ENCODE data around the gene PPFIBP1.
"Not testable (repeated sequence)": the region's sequence is repeated elsewhere in the genome, so short reads cannot be mapped to it uniquely, and the experiment has no call there.

Gene PPFIBP1

DNA sequence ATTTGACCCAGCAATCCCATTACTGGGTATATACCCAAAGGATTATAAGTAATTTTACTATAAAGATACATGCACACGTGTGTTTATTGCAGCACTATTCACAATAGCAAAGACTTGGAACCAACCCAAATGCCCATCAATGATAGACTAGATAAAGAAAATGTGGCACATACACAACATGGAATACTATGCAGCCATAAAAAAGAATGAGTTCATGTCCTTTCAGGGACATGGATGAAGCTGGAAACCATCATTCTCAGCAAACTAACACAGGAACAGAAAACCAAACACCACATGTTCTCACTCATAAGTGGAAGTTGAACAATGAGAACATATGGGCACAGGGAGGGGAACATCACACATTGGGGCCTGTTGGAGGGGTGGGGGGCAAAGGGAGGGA, 20.9 kb downstream of the PPFIBP1 start:
- DNase-seq, result not testable (repeated sequence)

DNA sequence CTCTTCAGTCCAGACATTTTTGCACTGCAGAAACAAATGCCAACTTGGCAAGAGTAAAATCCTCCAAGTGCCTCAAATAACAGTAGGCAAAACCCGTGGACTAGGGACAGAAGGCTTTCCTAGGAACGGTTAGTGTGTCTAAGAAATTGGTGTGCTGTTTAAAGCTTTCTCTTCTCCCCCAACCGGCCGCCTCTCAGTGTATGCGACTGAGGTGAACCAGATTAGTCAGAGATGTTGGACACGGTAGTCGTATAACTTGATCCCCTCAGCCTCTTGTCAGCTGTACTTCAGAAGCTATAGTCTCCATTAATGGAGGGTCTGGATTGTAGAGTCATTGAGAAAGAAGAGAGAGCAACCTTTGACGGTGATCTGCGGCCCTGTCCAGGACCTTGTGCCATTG, 21.7 kb downstream of the PPFIBP1 start:
- no peak for DNase-seq

DNA sequence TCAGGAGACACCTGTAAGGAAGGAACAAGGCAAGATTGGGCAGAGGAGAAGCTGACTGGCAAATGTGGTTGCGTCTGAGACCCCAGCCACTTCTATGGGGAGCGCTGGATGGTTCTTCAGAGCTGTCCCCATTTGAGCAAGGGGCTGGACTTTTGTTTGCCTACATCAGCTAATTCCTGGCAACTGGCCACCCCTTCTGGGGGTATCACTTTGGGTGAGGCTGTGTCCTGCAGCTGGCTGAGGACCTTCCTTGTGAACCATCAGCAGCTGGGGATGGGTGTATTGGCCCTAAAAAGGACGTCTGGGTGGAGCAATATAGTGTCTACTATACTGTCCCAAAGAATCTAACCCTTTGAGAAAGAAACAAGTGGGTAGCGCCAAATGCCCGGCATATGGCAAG, 23.6 kb downstream of the PPFIBP1 start:
- DNase-seq, result no peak

DNA sequence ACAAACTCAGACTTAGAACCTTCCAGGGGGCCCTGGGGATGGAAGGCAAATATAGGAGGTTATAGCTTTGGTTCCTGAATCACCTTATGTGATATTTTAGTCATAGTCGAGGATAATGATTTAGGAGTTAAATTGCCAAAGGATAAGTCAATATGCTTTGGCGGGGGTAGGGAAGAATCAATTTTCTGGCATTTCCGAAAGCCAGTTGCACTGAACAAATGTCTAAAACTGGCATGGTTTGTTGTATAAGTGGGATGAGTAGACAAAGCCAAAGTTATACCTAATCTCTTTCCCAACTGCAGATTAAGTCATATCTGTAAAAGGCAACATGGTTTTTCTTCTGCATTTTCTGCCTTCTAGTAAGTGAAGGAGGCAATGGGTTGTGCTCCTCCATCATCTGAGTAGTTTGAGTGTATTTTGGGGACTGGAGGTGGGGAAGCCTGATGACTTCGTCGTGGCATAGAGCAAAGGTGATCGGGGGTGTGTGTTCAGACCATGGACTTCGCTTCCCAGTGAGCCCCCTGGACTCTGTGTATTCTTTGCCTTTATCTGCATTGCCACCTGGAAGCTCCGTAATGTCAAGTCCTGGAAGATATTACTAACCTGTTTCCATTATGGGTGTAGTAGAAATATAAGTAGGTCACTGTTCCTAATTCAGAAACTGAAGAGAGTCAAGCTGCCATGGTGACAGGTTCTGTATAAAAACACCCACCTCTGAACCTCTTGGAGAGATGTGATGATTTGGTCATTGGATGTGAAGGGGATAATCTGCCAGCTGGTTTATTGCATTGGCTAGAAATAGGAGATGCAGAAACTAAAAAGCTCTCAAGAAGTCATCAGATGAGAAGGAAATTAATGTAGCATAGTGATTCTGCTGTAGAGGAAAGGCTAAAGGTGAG, 24.5 kb downstream of the PPFIBP1 start:
- no peak for DNase-seq

DNA sequence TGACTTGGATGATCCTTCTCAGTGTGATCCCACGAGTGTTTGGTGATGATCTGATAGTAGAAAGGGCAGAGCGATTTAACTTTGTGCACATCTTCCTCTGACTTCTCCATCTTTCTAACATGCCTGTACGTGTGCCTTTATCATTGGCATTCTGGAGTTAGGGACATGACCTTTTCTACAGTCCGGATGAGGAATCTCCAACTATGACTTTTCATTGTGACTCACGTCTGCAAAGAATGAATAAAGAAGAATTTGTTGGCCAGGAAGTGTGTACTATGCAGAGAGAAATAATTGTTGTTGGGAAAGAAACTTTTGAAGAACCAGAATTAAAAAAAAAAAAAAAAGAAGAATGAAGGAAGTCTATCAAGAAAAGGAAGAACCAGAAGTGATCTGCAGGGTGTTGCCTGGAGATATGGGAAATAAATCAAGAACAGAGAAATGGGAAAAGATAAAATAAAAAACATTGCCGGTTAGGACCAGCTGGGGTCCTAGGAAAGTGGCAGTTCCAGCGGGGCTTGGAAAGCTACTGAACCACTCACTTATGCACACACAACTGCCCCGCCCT, 25.3 kb downstream of the PPFIBP1 start:
- no peak for DNase-seq

DNA sequence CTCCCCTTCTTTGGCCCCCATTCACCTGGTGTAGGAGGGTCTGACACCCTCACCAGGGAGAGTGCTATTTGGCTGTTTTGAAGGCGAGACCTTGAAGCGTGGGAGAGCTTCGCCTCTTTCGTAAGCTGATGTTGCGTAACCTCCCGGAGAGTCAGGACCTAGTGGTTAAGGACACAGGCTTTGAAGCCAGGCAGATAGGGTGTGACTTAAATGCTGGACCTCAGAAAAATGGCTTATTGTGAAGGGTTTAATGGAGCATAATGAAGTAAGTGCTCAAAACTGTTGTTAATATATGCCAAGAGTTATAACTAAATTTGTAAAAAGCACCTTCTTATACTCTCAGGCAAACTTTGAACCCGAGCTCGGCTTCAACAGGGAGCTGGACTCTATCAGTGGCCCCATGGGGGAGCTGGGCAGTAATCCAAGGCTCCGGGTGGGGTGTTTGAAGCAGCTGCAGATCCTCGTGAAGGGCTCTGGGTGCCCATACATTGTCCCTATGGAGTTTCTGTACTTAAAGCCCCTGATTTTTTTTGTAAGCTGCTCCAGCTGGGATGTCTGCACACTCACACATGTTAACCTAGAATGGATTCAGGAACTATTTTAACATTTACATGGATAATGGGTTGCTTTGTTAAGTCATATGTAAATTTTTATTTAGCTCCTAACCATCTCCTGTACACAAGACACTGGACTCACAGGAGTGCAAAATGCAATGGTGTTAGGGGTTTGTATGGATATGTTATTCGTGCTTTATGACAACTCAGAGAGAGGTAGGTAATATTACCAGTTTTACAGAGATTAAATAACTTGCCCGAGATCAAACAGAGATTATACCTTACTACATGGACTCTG, 26.0 kb downstream of the PPFIBP1 start:
- no peak for DNase-seq

DNA sequence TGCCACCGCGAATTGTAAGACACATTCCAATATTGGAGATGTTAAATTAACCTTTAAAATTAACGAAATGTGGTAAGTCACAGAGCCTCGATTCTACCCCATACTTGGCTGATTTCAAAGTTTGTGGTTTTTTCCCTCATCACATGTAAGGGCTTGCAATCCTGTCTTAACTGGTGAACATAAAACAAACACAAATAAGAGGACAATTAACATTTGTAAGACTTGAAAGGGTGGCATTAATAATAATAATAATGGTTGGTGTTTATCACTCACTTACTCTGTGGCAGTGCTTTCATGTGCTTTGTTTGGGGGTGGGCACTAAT, 26.6 kb downstream of the PPFIBP1 start:
- DNase-seq, result no peak

DNA sequence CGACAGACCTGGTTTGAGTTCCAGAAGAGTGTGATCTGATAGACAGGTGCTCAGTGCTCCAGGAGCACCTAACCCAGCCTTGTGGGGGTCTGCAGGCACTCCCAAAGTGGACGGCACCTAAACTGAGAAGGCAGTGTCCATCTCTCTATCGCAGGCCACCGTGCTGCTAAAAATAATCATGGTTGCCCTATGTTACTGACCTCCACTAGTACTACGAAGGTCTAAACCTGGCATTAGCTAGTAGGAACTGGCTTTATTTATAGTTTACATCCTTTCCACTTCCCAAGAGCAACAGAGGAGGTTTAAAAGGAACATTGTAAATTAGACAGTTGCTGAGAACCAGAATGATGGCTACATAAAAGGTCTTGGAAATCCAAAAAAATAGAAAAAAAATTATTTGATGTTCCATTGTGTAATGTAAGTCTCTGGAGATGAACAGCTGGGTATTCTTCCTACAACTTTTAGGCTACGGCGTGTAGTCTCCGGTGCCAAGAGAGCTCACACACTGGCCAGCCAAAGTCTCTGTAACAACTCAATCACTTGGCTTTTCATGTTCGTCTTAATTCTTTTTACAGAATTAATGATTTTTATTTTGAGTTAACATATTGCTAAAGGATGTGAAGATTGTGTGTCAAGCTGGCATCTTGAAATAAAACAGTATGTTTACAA, 27.3 kb downstream of the PPFIBP1 start:
- DNase-seq, result no peak

DNA sequence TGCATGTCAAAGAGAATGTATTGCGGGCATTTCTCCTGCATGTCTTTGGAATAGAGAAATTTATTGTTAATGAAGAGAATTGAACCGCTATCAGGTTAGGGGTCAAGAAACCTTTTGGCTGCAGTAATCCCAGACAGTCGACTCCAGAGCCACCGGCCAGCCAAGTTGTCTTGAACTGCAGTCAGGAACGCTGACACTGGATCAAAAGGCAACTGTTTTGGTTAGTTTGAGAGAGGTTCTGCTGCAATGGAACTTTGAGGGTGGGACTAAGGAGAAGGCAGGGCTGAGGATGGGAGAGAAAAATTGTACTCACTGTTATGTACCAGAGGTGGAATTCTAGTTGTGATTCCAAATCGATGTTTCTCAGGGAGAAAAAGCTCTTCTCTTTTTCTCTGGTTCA, 28.2 kb downstream of the PPFIBP1 start:
- DNase-seq, result no peak

DNA sequence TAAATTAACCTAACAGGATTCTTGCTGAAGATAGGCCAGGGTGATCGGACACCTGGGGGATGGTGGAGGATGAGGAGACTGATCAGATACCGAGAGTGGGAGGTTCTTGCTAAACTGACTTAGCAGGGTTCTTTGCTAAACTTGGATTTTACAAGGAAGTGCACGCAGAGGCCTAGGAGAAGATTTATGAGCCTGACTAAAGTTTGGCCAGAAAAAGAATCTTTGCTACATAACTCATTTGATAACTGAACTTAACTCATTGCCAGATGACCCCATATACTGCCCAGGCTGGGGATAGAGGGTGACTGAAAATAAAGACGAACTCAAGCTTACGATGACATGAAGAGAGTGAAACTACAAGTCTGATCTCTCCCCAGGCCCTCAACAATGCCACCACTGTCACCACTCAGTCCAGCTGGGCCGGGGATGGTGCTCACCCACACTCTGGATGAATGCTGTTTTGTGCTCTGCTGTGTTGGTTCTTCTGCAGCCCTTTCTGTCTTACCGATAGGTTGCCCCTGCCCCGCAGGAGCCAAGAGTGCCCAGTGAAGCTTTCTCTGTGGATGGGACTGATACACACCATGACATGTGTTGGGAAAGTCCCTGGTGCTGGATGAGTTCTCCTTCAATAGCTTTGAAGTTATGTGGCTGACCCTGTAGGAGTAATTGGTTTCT, 29.0 kb downstream of the PPFIBP1 start:
- DNase-seq, result no peak

DNA sequence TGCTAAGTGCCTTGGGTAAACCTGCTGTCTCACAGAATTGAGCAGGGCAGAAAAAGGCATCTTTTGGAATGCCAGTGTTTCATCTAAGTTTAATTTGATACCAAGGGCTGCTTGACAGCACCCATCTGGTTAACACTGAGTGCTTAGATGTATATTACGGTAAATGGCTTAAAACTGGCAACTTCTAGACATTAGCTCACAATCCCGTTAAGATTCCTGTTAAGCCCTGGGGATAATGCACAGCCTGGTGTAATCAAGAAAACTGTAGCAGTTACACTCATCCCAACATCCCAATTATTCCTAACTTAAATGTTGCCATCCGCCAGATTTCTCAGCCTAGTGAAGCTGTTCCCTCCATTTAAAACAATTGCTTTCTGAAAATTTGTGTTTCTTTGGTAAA, 29.9 kb downstream of the PPFIBP1 start:
- no peak for DNase-seq

DNA sequence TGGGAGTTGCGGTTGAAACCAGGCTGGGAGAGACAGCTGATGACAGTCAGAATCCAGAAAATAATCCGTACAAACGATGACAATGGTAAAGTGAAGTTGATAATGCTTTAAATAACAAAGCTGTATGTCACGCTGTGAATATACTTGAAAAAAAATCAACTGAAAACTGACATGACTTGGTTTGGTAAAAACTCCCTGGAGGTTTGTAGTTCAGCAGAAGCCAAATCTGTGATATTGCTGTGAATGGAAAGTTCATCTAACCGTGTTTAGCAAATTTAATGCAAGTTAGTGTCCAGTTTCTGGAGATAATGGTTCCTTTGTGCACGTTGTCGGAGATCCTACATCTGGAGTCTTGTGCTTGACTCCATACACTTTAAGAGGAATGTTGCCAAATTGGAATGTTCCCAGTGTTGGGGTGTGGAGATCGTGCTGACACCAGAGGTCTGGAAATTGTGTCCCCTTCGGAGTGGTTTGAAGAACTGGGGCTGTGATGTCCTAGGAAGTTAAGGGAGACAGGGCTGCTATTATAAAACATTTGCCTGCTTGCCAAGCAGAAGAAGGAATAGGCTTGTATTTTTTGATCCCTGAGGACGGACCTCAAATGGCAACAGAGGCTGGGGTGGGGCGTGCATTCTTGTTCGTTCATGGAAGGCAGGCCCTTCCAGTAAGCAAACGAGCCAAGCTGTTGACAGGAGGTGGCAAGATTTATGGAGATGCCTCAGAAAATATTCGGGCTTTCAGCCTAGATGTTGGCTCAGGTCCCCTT, 30.6 kb downstream of the PPFIBP1 start:
- no peak for DNase-seq

DNA sequence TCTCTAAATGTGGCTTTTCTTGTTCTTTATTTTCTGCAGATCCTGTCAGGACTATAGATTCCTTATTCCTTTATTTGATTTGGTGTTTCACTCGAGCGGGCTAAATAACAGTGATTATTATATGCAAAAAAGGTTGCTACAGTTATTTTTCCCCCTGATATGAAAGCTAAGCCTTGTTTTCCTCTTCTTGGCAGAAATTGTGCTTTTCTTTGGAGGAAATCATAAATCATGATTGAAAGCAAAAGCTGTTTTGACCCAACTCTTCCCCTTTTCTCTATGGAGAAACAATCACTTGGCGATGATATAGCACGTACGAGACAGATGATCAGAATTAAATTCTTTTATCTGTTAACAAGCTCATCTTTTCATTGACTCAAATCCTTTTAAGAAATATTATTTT, 31.4 kb downstream of the PPFIBP1 start:
- DNase-seq, result no peak

DNA sequence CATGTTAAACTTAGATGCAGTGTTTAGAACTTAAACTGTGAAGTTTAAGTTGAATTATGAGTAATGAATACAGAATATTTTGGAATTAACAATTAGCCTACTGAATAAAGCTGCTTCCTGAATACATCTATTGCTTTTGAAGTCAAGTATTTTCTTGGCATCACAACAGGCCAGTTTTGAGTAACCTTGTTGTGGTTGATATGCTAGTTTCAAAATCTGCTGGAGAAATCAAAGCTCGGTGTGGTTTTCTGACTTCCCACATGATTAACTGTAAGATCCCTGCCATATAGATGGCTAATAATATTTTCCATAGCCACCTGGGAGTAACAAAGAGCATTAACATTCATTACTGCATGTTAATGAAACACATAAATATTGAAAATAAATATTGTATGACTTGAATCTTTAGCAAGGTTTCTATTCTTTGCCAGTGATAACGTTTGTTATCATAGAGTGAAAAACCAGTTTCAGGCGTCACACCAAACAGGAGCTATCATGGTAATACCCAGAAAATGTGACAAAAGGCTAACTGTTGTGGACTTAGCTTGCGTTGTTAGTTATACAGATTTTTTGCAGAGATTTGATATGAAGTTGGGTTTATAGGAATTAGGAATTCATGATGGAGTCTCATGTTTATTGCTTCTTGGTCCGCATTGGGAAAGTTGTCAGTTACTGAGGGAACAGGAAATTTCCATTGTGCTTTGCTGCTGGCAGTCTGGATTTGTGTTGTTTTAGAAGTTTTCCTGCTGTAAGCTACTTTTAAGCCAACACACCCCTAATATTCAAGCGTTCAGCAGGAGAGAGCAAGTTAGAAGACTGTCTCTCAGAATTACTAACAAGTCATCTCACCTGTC, 32.1 kb downstream of the PPFIBP1 start:
- DNase-seq, result no peak

DNA sequence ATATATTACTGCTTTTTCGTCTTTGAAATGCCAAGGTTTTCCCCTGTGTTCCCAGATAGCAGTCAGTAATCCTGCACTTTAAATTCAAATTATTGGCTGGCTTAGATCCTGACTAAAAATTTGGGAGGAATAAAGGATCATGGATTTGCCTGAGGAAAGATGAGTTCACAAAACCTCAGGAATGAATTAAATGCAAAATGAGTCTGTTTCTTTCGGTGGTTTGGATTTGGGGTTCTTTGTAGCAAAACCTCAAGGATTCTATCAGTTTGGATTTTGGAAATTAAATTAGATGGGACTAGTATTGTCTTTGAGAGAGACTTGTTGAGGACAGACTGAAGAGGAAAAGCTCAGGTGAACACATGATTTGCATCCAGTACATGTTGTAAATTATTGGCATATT, 36.1 kb downstream of the PPFIBP1 start:
- DNase-seq, result no peak

DNA sequence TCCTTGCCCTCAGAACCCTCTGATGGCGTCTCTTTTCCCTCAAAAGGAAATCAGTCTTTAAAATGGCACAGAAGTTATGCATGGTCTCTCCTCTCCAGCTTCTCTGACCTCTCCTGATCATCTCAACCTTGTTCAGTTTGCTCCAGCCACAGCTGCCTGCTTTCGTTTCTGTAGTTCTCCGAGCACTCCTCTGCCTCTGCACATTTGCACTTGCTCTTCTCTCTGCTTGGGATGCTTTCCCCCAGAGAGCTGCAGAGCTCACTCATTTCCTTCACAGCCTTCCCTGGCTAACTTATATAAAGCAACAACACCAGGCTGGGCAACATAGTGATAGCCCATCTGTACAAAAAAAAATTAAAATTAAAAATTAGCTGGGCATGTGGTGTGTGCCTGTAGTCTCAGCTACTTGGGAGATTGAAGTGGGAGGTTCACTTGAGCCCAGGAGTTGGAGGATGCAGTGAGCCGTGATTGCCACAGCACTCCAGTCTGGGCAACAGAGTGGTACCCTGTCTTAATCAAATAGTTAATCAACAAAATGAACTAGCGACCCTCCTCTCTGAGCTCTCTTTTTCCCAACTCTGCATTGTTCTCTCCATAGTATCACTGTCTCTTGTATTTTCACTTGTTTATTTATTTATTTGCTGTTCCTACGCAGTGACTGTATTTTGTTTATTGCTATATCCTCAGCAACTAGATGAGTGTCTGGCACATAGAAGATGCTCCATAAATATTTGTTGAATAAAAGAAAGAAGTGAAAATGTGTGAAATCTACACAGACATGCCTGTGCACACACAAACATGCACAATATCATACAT, 37.7 kb downstream of the PPFIBP1 start:
- DNase-seq, result no peak

DNA sequence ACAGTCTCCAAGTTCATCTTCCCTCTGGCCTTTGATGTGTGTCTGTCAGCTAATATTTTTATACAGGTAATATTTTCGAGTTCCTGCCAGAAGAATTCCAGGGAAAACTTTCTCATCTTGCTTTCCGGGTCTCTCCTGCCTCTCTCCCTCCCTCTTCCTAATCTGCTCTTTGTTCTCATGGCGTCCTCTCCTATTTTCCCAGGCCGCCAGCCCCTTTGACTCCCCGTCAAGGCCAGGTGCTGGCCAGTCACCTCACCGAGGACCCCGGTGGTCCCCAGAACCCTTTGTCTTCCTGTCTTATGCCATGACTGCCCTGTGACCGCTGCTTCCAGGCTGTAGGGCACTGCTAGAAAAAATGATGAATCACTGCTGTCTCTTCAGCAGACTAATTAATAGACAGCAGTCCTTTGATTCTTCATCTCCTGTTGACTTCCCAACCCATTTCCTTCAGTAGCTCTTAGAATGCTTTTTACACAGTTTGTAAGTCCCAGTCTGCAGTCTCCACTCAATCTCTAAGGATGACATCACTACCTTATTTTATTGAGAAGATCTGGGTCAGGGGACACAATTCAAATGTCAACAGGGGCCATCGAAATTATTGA, 40.7 kb downstream of the PPFIBP1 start:
- DNase-seq, result no peak

DNA sequence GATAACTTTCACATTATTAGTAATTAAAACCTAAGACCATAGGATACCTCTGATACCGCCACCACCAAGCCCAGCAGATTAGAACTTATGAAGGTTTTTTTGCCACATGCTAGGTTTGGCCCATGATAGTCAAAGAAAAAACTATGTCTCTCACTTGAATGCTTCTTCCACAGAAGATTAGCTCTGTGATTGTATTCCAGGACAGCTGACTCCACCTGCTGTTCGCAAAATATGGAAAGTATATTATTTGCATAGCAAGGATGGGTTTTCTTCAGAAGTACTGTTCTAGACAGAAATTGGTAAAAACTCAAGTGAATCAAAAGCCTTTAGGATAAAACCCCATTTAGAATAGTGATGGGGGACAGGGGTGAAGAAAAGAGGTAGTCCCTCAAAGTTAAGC, 42.2 kb downstream of the PPFIBP1 start:
- DNase-seq, result no peak

DNA sequence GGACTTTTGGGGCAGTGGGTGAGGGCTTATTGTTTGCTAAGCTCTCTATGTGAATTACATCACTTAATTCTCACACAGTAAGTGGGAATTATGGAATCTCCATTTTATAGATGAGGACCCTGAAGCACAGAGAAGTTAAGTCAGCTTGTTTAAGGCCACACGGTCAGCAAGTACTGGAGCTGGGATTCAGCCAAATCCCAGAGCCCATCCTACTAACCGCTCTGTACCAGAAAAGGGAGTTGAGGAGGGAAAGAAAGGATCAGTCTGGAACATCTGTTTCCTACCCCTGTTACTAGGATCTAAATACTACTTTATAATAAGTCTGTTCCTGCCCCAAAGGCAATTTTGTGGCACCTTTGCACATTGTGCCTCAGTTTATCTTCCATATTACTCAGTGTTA, 42.6 kb downstream of the PPFIBP1 start:
- no peak for DNase-seq

DNA sequence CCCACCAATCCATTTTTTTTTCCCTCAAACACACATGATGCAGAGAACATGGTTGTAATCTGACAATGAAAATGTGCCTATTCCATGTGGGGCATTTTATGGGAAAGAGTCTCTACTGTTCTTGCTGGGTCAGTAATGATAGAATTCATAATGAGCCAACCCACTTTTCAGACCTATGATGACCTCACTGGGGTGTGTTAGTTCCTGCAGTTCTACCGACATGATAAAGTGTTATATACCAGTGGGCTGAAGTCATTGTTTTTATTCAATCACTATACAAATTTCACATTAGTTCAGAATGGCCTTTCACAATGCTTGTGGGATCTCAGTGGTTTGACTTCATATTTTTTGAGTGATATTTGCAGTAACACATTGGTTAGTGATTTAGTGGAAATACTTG, 47.5 kb downstream of the PPFIBP1 start:
- DNase-seq, result no peak

Data from RPMI8226 (cell line).